Panc1 (cell line): Measurements from ENCODE around the gene NFKB1. TPM values are rescaled to one million over a fixed set of nuclear protein-coding genes. Genes with fewer than 3 reads are reported as not detected.

Experiments used
- ATAC-seq: fragments of 200-7000 bp; cut with Tn5 transposase; 2 replicates; pipeline ENCODE4 v1.9.1; 2020; ENCODE audit warnings: mild to moderate bottlenecking, moderate library complexity
- BruUV-seq: library from RNA; stranded (reverse); fragments of 400-500 nt; replicated peaks from 2 replicates; lab custom pipeline; 2021; lab: Mats Ljungman, UMichigan
- CTCF ChIA-PET: fragments of 300-600 bp; sonication (Branson Sonifier 250); formaldehyde crosslinking; loops from one replicate; lab custom pipeline; 2022; ENCODE audit warnings: antibody characterized with exemption; lab: Charles Lee
- POLR2A ChIA-PET: fragments of 300-600 bp; sonication (Branson Sonifier 250); formaldehyde crosslinking; loops from one replicate; lab custom pipeline; 2022; ENCODE audit warnings: antibody characterized with exemption; lab: Charles Lee
- DNase-seq: peaks from one replicate; pipeline ENCODE4 v3.0.0-alpha.2; 2010; ENCODE audit warnings: low read depth, low spot score
- H3K27ac ChIP-seq: 2 replicates; pipeline ENCODE4 v1.5.1; 2011; ENCODE audit warnings: mild to moderate bottlenecking, low read length, inconsistent platforms
- H3K27me3 ChIP-seq: fragments of 200-500 bp; sonication (Bioruptor generic); 2 replicates; pipeline ENCODE4 v1.6.0; 2014; ENCODE audit warnings: low read length, inconsistent platforms; ENCODE audit not compliant: control insufficient read depth, insufficient read depth
- H3K36me3 ChIP-seq: fragments of 200-500 bp; sonication (Bioruptor generic); 2 replicates; pipeline ENCODE4 v1.5.1; 2014; ENCODE audit warnings: inconsistent platforms, mild to moderate bottlenecking, low read length, moderate library complexity; ENCODE audit not compliant: control insufficient read depth, insufficient read depth
- H3K4me1 ChIP-seq: 2 replicates; pipeline ENCODE4 v1.5.1; 2011; ENCODE audit warnings: inconsistent platforms, mild to moderate bottlenecking, low read length, moderate library complexity; ENCODE audit not compliant: control insufficient read depth, insufficient read depth
- H3K4me3 ChIP-seq, 2 experiments: 2 replicates each; pipeline ENCODE4 v1.5.1; 2011 to 2012; ENCODE audit warnings: low read depth in 2 of 2, low read length in 2 of 2, mild to moderate bottlenecking in 2 of 2, inconsistent platforms in 1 of 2, moderate library complexity in 1 of 2
- H3K9me3 ChIP-seq: fragments of 200-500 bp; sonication (Bioruptor generic); 2 replicates; pipeline ENCODE4 v1.5.1; 2014; ENCODE audit warnings: low read depth, mild to moderate bottlenecking, inconsistent platforms, low read length, moderate library complexity; ENCODE audit not compliant: control insufficient read depth, insufficient read depth
- POLR2AphosphoS5 ChIP-seq: IDR thresholded peaks from 2 replicates; pipeline ENCODE4 v1.6.1; 2012; ENCODE audit warnings: mild to moderate bottlenecking, low read depth, low read length, moderate library complexity
- SIN3A ChIP-seq: IDR thresholded peaks from 2 replicates; pipeline ENCODE4 v1.6.1; 2012; ENCODE audit warnings: low read depth, mild to moderate bottlenecking, low read length, moderate library complexity, borderline replicate concordance; ENCODE audit not compliant: insufficient read depth
- TCF7L2 ChIP-seq: IDR thresholded peaks from 2 replicates; pipeline ENCODE4 v1.6.1; 2011; ENCODE audit warnings: mild to moderate bottlenecking, low read depth, low read length, inconsistent platforms
- in situ Hi-C: cut with HindIII; loops from 2 replicates; pipeline ENCODE4 v1.10.0; 2016; ENCODE audit warnings: low sequenced_read_pairs, low pct_unique_long_range_greater_than_20kb
- intact Hi-C: fragments of 100-400 bp; cut with micrococcal nuclease; formaldehyde crosslinking; loops from one replicate; pipeline ENCODE4 v1.10.0; 2022; ENCODE audit not compliant: unreplicated experiment
- total RNA-seq: library from RNA; stranded (reverse); gene quantifications from one replicate; pipeline ENCODE4 v1.2.1, GENCODE V29; 2021; ENCODE audit not compliant: unreplicated experiment
- TF ChIP-seq, protein P1 (sequence below): fragments of 450-650 bp; IDR thresholded peaks from 2 replicates; pipeline ENCODE4 v1.5.1; 2017; ENCODE audit warnings: mild to moderate bottlenecking
- TF ChIP-seq, protein P2 (sequence below), 2 experiments: IDR thresholded peaks; 2 replicates each; pipeline ENCODE4 v1.6.1; 2011 to 2012; ENCODE audit warnings: low read depth in 2 of 2, control low read depth in 1 of 2, low read length in 1 of 2, mild to moderate bottlenecking in 1 of 2, moderate library complexity in 1 of 2; ENCODE audit not compliant: insufficient read depth in 1 of 2

NFKB1 gene
- total RNA-seq, 1 experiment from 2014 or later: 29.0 TPM

DNA sequence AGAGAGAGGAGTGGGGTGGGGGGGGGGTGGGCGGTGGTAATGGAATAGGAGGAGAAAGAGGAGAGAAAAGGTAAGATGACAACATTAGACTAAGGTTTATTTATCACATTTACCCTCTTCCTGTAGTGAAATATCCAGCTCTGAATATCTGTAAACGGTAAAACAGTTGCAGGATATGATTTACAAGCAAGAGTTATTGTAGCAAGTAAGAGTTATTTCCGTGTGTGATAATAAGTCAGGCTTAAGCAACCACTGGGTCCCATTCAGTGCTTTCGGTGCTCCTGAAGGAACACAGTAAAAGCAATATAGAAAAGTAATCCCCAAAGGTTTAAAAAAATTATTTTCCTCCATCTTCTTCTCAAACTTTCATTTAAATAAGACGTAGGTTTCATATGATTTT is 156.0 kb downstream of the NFKB1 start:
- no peaks in the 10 kb centered on the region for H3K9me3 ChIP-seq
- POLR2A ChIA-PET: no interaction called here

DNA sequence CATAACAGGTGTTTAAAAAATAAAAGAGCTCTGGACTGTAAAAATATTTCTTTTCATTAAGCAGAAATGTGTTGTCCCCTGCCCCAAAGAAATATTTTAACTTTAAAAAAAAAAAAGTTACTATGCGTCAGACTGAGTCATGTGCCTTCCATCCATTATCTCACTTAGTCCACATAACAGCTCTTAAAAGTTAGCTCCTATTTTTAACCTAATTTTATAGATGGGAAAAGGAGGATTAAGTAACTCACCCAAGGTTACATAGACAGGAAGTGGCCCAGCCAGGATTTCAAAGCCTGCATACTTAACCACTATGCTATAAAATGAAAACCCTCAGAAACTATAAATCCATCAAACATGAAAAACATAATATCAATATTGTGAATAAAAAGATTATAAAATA is 161.9 kb downstream of the NFKB1 start:
- POLR2A ChIA-PET: no interaction called here
- Histone ChIP-seq H3K27me3 (no peaks in the 10 kb centered on the region), H3K4me1 (no peaks in the 10 kb centered on the region), H3K9me3 (no peaks in the 10 kb centered on the region), H3K27ac (no peak overlapping the region), H3K4me3 (no peak overlapping the region), H3K36me3 (no peaks in the 10 kb centered on the region)
- no peak for TF ChIP-seq TCF7L2
- TF ChIP-seq, protein P1, sequence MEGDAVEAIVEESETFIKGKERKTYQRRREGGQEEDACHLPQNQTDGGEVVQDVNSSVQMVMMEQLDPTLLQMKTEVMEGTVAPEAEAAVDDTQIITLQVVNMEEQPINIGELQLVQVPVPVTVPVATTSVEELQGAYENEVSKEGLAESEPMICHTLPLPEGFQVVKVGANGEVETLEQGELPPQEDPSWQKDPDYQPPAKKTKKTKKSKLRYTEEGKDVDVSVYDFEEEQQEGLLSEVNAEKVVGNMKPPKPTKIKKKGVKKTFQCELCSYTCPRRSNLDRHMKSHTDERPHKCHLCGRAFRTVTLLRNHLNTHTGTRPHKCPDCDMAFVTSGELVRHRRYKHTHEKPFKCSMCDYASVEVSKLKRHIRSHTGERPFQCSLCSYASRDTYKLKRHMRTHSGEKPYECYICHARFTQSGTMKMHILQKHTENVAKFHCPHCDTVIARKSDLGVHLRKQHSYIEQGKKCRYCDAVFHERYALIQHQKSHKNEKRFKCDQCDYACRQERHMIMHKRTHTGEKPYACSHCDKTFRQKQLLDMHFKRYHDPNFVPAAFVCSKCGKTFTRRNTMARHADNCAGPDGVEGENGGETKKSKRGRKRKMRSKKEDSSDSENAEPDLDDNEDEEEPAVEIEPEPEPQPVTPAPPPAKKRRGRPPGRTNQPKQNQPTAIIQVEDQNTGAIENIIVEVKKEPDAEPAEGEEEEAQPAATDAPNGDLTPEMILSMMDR: no peak
- no peak for TF ChIP-seq SIN3A
- no peak for TF ChIP-seq POLR2AphosphoS5
- ATAC-seq (no peak), DNase-seq (no peak)
- CTCF ChIA-PET: no interaction called here
- intact Hi-C loops (no loop called here), in situ Hi-C loops (no loop called here)
- no TSS peak for BruUV-seq

More for the DNA sequence above, 156.0 kb downstream of the NFKB1 start:
- DNase-seq (no peak), ATAC-seq (no peak)
- in situ Hi-C loops (no loop called here), intact Hi-C loops (no loop called here)
- Histone ChIP-seq H3K27me3 (no peaks in the 10 kb centered on the region), H3K27ac (no peak overlapping the region), H3K4me3 (no peak overlapping the region), H3K4me1 (no peaks in the 10 kb centered on the region), H3K36me3 (no peaks in the 10 kb centered on the region; the same call in 1 of the 2 replicates)
- no peak for TF ChIP-seq TCF7L2
- TF ChIP-seq, protein P2, sequence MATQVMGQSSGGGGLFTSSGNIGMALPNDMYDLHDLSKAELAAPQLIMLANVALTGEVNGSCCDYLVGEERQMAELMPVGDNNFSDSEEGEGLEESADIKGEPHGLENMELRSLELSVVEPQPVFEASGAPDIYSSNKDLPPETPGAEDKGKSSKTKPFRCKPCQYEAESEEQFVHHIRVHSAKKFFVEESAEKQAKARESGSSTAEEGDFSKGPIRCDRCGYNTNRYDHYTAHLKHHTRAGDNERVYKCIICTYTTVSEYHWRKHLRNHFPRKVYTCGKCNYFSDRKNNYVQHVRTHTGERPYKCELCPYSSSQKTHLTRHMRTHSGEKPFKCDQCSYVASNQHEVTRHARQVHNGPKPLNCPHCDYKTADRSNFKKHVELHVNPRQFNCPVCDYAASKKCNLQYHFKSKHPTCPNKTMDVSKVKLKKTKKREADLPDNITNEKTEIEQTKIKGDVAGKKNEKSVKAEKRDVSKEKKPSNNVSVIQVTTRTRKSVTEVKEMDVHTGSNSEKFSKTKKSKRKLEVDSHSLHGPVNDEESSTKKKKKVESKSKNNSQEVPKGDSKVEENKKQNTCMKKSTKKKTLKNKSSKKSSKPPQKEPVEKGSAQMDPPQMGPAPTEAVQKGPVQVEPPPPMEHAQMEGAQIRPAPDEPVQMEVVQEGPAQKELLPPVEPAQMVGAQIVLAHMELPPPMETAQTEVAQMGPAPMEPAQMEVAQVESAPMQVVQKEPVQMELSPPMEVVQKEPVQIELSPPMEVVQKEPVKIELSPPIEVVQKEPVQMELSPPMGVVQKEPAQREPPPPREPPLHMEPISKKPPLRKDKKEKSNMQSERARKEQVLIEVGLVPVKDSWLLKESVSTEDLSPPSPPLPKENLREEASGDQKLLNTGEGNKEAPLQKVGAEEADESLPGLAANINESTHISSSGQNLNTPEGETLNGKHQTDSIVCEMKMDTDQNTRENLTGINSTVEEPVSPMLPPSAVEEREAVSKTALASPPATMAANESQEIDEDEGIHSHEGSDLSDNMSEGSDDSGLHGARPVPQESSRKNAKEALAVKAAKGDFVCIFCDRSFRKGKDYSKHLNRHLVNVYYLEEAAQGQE (IDR thresholded peaks at IDR 0.05; ENCODE audit: insufficient read depth in 1 of 2, low read depth in 2 of 2, low read length in 1 of 2): no peak
- TF ChIP-seq, protein P1: no peak
- TF ChIP-seq SIN3A: no peak
- TF ChIP-seq POLR2AphosphoS5: no peak
- no TSS peak for BruUV-seq
- CTCF ChIA-PET: no interaction called here
